Astrocyte of the cerebellum (primary cell): ENCODE measurements around the gene KCNC2.

Experiments used
- DNase-seq: peaks from one replicate; pipeline ENCODE4 v3.0.0-alpha.2; 2011; ENCODE audit warnings: low read depth
- H3K4me3 ChIP-seq: 2 replicates; pipeline ENCODE4 v1.5.1; 2011; ENCODE audit warnings: mild to moderate bottlenecking, low read depth, low read length, moderate library complexity
- in situ Hi-C: cut with HindIII; loops from 2 replicates; pipeline ENCODE4 v1.10.0; 2017; ENCODE audit warnings: low sequenced_read_pairs
- TF ChIP-seq, protein P1 (sequence below): IDR thresholded peaks from 2 replicates; pipeline ENCODE4 v1.5.1; 2012; ENCODE audit warnings: low read length, low read depth, moderate library complexity, mild to moderate bottlenecking; ENCODE audit errors: missing control alignments

The KCNC2 gene

DNA sequence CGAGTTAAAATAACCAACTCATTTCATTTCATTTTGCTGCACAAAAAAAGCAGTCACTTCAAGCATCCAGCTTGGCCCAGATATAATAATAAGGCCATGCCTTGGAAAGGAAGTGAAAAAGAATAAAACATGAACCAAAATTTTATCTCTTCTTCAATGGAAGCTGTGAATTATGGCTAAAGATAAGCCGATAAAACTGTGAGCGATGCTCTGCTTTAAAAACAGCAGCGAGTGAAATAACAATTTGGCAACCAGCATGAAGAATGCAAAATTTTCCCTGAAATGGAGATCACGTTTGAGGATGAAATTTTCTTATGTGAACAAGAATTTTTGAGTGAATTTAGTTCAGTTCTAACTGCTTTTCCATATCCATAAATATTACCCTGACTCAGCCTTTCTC is 70.4 kb downstream of the KCNC2 start:
- TF ChIP-seq, protein P1, sequence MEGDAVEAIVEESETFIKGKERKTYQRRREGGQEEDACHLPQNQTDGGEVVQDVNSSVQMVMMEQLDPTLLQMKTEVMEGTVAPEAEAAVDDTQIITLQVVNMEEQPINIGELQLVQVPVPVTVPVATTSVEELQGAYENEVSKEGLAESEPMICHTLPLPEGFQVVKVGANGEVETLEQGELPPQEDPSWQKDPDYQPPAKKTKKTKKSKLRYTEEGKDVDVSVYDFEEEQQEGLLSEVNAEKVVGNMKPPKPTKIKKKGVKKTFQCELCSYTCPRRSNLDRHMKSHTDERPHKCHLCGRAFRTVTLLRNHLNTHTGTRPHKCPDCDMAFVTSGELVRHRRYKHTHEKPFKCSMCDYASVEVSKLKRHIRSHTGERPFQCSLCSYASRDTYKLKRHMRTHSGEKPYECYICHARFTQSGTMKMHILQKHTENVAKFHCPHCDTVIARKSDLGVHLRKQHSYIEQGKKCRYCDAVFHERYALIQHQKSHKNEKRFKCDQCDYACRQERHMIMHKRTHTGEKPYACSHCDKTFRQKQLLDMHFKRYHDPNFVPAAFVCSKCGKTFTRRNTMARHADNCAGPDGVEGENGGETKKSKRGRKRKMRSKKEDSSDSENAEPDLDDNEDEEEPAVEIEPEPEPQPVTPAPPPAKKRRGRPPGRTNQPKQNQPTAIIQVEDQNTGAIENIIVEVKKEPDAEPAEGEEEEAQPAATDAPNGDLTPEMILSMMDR: no peak
- H3K4me3 ChIP-seq: no peak overlapping the region
- in situ Hi-C loops: no loop called here
- DNase-seq: no peak

DNA sequence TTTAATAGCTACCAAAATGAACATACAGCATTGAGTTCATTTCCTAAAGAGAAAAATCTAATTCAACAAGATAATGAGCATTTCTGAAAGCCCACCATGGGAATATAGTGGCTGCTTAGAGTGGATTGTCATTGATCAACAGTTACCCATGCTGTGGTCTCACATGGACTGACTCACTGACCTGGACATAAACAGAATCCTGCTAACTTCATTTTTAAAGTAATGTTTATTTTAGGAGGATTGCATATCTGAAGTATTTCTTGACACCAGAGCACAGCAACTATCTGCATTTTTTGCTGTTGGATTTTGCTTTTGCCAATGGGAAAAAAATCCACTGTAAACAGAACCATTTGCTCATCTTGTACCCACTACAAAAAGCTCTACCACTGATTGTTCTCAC is 71.7 kb downstream of the KCNC2 start:
- in situ Hi-C loops: no loop called here
- TF ChIP-seq, protein P1: no peak
- no peak for DNase-seq
- no peak overlapping the region for H3K4me3 ChIP-seq

DNA sequence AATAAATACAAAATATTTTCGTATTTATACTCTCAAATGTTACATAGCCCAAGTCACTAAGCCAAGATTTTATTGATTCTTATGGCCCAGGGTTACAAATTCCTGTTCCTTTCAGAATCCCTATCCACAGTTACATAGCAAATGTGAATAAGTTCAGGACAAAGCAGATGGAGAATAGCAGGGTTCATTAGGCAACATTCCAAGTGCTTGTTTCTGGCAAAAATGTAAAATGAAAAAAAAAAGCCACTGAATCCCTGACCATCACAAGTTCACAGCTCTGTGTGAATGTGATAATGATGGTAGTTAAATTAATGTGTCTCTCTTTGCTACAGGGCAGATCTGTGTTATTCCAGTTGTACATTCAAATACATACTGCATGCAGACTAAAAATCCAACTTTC is 74.6 kb downstream of the KCNC2 start:
- no peak for DNase-seq
- in situ Hi-C loops: no loop called here
- TF ChIP-seq, protein P1: no peak
- no peak overlapping the region for H3K4me3 ChIP-seq

DNA sequence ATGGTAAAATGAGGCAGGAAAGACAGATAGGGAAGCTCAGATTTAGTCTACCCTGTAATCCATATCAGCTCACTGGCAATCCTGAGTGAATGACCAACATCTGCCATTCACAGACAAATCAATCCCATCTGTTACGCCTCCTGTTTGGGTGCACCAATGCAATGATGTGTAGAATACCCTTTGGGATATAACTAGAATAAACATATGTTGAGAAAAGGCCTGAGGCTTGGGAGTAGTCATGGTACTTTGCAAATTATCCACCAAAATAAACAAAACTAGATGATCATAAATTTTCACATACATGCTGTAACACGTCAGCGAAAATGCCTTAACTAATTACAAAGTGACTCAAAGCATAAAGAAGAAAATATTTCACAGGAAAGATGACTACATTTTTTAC is 78.8 kb downstream of the KCNC2 start:
- no peak overlapping the region for H3K4me3 ChIP-seq
- in situ Hi-C loops: no loop called here
- no peak for DNase-seq
- TF ChIP-seq, protein P1: no peak

DNA sequence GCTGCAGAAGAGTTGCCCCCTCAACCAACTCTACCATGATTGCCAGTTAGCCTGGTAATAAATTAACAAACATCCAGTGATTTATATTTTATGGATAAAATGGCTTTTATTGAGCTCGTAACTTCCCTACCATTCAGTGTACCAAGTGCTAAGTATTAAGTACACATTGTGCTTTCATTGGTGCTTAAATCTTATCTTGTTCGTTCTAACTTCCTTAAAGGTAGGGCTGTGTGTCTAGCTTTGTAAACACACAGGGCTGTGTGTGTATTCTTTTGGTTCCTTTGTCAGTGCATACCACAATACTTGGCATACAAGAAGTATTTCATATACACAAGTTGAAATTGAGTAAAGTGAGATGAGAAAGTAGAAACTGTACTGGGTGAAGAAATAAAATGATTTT is 80.4 kb downstream of the KCNC2 start:
- H3K4me3 ChIP-seq: no peak overlapping the region
- TF ChIP-seq, protein P1: no peak
- DNase-seq: no peak
- in situ Hi-C loops: no loop called here

DNA sequence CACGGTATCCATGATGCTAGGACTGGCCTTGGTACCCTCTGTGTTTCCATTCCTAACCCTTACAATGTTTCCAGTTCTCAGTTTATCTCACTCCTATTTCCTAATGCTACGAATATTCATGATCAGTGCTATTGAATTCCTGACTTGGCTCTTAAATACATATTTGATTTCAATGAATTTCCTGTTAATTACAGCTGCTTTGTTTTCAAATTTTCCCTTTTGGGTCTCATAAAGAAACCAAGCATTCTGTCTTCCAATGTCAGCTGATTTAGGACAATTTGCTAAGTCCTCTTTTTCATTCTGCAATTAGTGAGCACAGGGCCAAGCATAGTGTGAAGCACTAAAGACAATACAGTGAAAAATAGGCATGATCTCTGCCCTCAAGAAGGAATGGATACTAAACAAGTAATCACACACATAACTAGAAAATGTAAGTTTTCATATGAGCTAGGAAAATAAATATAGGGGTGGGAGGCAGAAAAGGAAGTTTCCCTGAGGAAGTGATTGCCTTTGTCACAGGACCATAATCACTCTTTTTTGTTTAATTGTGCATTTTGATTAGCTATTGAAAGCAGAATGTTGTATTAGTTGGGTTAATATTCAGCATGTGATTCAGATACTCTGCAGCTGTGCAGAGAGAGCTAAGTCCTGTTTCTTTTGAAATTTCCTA is 88.5 kb downstream of the KCNC2 start:
- no peak for DNase-seq
- H3K4me3 ChIP-seq: no peak overlapping the region
- TF ChIP-seq, protein P1: no peak
- in situ Hi-C loops: no loop called here
